Tibial nerve (tissue), 4 donors: ENCODE data around the gene PLD2.

Experiments used
- CTCF ChIP-seq, 5 experiments: fragments of 200-600 bp in 3 of 5; fragments of 450-650 bp in 2 of 5; sonication (generic) in 3 of 5; IDR thresholded peaks; one replicate each; pipeline ENCODE4 v1.5.1; 2016 to 2019; ENCODE audit warnings: antibody characterized with exemption in 5 of 5, mild to moderate bottlenecking in 3 of 5, moderate library complexity in 2 of 5
- EP300 ChIP-seq, 2 donors: sonication (generic); formaldehyde crosslinking; IDR thresholded peaks; one replicate each; pipeline ENCODE4 v1.6.1; 2017; ENCODE audit warnings: antibody characterized with exemption in 2 of 2, mild to moderate bottlenecking in 1 of 2
- POLR2A ChIP-seq, 2 donors: fragments of 450-650 bp; IDR thresholded peaks; one replicate each; pipeline ENCODE4 v1.6.1; 2017; ENCODE audit warnings: antibody characterized with exemption in 2 of 2, mild to moderate bottlenecking in 2 of 2, moderate library complexity in 2 of 2

- TF ChIP-seq CTCF (IDR thresholded peaks at IDR 0.05) (peak; percentile 82 to 97 (median 84)), POLR2A (IDR thresholded peaks at IDR 0.05) (peak; percentile 41 to 83), EP300 (IDR thresholded peaks at IDR 0.05) (peak in 1 of 2 donors; percentile 88)
Observed at GRCh38 chr17:4789951-4790704, 16.8 kb upstream of the PLD2 start.
